ENCODE data around the gene VAMP5. TPM values are rescaled to one million over a fixed set of nuclear protein-coding genes. Genes with fewer than 3 reads are reported as not detected.

The VAMP5 gene
- total RNA-seq, 1 experiment from 2014 or later, result 0.59 TPM

DNA sequence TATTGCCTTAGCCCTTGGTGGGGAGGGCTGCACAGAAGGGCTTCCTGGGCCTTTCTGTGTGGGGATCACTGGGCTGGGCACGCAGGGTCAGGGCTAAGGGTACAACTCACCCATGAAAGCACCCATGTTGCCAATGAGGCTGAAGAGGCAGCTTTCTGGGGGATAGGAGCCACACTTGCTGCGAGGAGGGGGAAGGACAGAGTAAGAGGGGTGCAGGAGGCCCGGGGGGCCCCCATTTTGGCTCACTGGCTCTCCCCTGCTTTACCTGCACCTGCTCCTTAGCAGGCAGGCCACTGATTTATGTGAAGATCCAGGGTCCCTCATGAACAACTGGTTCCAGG lies 16.0 kb downstream of the VAMP5 start:
- H3K9me3 Mint-ChIP-seq, result no peaks in the 10 kb centered on the region
- Histone ChIP-seq H3K9ac (ENCODE audit: extremely low read depth, insufficient read length, low read length) (no peak overlapping the region), H2AFZ (ENCODE audit: low read length) (no peak overlapping the region), H4K8ac (replicated peaks; ENCODE audit: insufficient read length, low read depth, low read length) (no peak overlapping the region), H4K91ac (ENCODE audit: insufficient read length, low read depth, low read length) (no peak overlapping the region), H3K18ac (ENCODE audit: insufficient read length, low read depth, low read length) (no peak overlapping the region), H3K23me2 (ENCODE audit: insufficient read length, low read depth, low read length, poor library complexity, severe bottlenecking) (peaks cover 11% of the 10 kb centered on the region), H2AK5ac (ENCODE audit: insufficient read length, low read length) (no peak overlapping the region), H3K56ac (ENCODE audit: insufficient read length, low read depth, low read length) (no peak overlapping the region), H3K14ac (ENCODE audit: insufficient read depth, low read length) (no peak overlapping the region), H3K4ac (ENCODE audit: low read depth, low read length) (no peak overlapping the region), H2BK120ac (ENCODE audit: low read depth, low read length, poor library complexity, severe bottlenecking) (no peak overlapping the region), H3K27me3 (ENCODE audit: insufficient read depth, low read length) (no peaks in the 10 kb centered on the region), H3K79me2 (ENCODE audit: insufficient read depth, low read length) (no peaks in the 10 kb centered on the region), H3K23ac (ENCODE audit: insufficient read length, low read depth, low read length) (no peak overlapping the region), H3K4me1 (ENCODE audit: insufficient read depth, low read length) (peaks cover 3% of the 10 kb centered on the region; the same call in 1 of the 2 replicates), H3K27ac (ENCODE audit: insufficient read length, low read depth, low read length) (no peak overlapping the region), H3K4me2 (ENCODE audit: insufficient read depth, insufficient read length, low read length) (no peak overlapping the region), H2BK15ac (ENCODE audit: low read depth, low read length) (no peak overlapping the region), H4K5ac (ENCODE audit: insufficient read length, low read depth, low read length) (no peak overlapping the region), H4K20me1 (ENCODE audit: control insufficient read depth, insufficient read depth, insufficient read length) (no peaks in the 10 kb centered on the region), H3K9me3 (ENCODE audit: control insufficient read depth, low read depth, low read length) (no peaks in the 10 kb centered on the region), H3T11ph (ENCODE audit: low read length) (no peak overlapping the region), H3K79me1 (ENCODE audit: insufficient read depth, low read depth, low read length, poor library complexity, severe bottlenecking) (no peaks in the 10 kb centered on the region), H2BK5ac (ENCODE audit: insufficient read length, low read length) (no peak overlapping the region), H2BK12ac (ENCODE audit: insufficient read length, low read depth, low read length) (no peak overlapping the region), H2BK20ac (ENCODE audit: low read depth, low read length, poor library complexity, severe bottlenecking) (no peak overlapping the region)
- H3K27ac Mint-ChIP-seq, result no peak overlapping the region
- H3K4me1 Mint-ChIP-seq, result peaks cover 19 to 25% of the 10 kb centered on the region in 2 experiments
- TF ChIP-seq, protein P1, sequence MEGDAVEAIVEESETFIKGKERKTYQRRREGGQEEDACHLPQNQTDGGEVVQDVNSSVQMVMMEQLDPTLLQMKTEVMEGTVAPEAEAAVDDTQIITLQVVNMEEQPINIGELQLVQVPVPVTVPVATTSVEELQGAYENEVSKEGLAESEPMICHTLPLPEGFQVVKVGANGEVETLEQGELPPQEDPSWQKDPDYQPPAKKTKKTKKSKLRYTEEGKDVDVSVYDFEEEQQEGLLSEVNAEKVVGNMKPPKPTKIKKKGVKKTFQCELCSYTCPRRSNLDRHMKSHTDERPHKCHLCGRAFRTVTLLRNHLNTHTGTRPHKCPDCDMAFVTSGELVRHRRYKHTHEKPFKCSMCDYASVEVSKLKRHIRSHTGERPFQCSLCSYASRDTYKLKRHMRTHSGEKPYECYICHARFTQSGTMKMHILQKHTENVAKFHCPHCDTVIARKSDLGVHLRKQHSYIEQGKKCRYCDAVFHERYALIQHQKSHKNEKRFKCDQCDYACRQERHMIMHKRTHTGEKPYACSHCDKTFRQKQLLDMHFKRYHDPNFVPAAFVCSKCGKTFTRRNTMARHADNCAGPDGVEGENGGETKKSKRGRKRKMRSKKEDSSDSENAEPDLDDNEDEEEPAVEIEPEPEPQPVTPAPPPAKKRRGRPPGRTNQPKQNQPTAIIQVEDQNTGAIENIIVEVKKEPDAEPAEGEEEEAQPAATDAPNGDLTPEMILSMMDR (conservative IDR thresholded peaks at IDR 0.05), result no peak
- H3K4me3 Mint-ChIP-seq, result no peak overlapping the region; a peak in 1 of 5 replicates
- peaks cover 0 to 24% (median 21%) of the 10 kb centered on the region in 3 experiments; a peak in 5 of 7 replicates for H3K36me3 Mint-ChIP-seq (ENCODE audit: insufficient read depth in 1 of 3, low read depth in 3 of 3)
- no CpG with 5 or more reads among the region's 3 CpGs for WGBS (ENCODE audit: extremely low coverage, insufficient read length, low lambda C conversion rate)
- no peak for DNase-seq
- no peaks in the 10 kb centered on the region; the same call in 1 of the 2 replicates for H3K27me3 Mint-ChIP-seq (ENCODE audit: low read depth)

Measured in H9 (cell line).